ENCODE measurements around the gene LLGL2.

DNA sequence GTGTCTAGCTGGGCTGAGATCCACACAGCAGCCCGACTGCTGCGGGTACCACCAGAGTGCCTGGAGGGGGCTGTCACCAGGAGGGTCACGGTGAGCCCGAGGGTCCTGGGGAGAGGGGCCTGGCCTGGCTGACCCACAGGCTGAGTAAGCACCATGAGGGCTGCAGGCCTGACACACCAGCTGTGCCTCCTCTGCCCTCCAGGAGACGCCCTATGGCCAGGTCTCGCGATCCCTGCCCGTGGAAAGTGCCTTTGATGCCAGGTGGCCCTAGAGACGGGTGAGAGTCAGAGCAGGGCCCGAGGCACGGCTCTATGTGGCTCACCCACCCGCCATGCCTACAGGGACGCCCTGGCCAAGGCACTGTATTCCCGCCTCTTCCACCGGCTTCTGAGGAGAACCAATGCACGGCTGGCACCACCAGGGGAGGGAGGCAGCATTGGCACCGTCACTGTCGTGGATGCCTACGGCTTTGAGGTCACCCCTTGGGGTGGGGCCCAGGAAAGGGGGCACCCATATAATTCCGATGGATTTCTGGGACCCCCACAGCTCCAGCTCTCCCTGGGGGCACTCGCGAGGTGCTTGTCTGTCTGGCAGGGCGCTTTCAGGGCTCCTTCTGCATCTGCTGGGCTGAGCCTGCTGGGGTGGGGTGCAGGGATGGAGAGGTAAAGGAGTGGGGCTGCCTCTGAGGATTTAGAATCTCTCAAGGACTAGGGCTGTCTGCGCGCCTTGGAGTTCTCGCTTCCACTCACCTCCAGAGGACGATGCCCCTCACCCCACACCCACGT is 69.2 kb downstream of the LLGL2 start:
- TF ChIP-seq, protein P1, sequence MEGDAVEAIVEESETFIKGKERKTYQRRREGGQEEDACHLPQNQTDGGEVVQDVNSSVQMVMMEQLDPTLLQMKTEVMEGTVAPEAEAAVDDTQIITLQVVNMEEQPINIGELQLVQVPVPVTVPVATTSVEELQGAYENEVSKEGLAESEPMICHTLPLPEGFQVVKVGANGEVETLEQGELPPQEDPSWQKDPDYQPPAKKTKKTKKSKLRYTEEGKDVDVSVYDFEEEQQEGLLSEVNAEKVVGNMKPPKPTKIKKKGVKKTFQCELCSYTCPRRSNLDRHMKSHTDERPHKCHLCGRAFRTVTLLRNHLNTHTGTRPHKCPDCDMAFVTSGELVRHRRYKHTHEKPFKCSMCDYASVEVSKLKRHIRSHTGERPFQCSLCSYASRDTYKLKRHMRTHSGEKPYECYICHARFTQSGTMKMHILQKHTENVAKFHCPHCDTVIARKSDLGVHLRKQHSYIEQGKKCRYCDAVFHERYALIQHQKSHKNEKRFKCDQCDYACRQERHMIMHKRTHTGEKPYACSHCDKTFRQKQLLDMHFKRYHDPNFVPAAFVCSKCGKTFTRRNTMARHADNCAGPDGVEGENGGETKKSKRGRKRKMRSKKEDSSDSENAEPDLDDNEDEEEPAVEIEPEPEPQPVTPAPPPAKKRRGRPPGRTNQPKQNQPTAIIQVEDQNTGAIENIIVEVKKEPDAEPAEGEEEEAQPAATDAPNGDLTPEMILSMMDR (IDR thresholded peaks at IDR 0.05) = no peak
- TF ChIP-seq POLR2A (IDR thresholded peaks at IDR 0.05) = no peak
